HG02943 (cell line): ENCODE data around the gene PHLDB3.

Source experiments
- ATAC-seq: cut with Tn5 transposase; IDR thresholded peaks from one replicate; pipeline ENCODE4 v1.9.1; 2021; ENCODE audit warnings: mild to moderate bottlenecking, low read depth, moderate library complexity; ENCODE audit not compliant: unreplicated experiment

Gene PHLDB3

DNA sequence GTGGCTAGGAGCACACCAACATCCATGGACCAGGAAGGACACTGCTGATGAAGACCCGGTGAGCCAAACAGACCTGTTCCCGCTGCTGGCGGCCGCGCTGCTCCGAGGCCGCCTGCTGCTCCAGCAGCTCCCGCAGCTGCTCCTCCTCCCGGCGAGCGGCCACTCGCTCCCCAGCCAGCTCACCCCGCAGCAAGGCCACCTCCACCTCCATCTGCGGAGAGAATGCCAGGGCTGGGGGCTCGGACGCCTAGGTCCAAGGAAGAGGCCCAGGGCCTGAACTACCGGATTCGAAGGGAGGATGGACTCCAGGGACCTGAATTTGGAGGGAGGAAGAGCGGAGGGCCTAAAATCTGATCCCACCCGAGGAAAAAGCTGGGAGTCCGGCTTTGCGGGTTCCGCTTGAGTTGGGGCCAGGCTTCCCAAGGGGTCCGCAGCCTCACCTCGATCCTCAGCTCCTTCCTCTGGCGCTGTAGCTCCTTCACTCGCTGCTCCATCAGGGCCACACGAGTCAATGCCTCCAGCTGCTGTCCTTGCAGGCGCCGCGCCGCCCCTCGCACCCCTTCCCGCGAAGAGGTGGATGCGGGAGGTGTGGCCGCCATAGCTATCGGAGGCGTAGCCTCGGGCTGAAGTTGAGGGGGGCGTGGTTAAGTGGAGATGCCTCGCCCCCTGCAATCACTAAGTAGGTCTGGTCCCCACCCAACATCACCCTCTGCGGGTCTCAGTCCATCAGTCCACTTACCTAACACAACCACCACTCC is 2.7 kb downstream of the PHLDB3 start:
- no peak for ATAC-seq

- ATAC-seq: no peak
These were observed 5.5 kb downstream of the PHLDB3 start for GRCh38 chr19:43499042-43499441.

- no peak for ATAC-seq
These were observed 6.2 kb downstream of the PHLDB3 start for GRCh38 chr19:43498233-43498842.

- ATAC-seq: no peak
These were observed 7.6 kb downstream of the PHLDB3 start for GRCh38 chr19:43496960-43497359.

- no peak for ATAC-seq
These were observed 9.5 kb downstream of the PHLDB3 start for GRCh38 chr19:43495082-43495481.

DNA sequence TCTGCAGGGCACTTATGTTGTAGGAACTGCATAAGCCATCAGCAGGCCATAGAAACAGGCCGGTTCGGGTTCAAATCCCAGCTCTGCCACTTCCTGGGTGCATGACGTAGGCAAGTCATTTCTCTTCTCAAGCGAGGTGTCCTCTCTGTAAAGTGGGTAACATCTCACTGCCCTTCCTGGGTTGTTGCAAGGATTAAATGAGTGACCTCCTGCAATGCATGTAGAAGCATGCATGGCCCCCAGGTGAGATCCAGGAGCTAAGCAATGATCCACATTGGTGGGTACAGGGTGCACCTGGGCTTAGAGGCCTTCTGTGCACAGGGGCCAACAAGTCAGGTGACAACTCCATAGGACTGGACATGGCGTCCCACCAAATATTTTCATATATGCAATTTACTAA is 13.8 kb downstream of the PHLDB3 start:
- ATAC-seq: no peak

DNA sequence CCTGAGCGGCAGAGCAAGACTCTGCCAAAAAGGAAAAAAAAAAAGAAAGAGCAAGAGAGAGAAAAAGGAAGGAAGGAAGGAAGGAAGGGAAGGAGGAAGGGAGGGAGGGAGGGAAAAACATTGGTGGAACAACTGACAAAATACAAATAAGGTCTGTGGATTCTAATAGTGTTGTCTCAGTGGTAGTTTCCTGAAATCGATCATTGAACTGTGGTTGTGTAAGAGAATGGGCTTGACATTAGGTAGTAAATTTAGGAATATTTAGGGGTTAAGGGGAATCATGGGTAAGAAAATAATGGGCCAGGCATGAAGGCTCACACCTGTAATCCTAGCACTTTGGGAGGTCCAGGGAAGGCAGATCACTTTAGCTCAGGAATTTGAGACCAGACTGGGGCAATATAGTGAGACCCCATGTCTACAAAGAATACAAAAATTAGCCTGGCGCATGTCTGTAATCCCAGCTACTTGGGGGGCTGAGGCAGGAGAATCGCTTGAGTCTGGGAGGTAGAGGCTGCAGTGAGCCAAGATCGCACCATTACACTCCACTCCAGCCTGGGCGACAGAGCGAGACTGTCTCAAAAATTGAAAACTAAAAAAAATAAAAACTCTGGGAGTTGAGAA is 14.5 kb downstream of the PHLDB3 start:
- no peak for ATAC-seq

DNA sequence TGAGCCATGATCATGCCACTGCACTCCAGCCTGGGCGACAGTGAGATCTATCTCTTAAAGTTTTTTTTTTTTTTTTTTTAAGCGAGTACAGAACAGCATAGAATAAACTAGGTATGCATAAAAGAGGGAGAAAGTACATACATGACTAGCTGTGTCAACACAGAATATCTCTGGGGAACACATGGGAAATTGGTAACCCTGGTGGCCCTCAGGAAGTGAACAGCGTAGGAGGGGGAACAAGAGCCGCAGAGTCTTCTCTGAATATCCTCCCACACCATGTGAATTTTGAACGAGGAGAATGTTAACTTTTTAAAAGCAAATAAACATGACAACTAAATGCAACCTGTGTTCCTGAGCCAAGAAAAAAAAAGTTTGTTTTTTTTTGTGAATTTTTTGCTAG is 15.2 kb downstream of the PHLDB3 start:
- ATAC-seq: no peak

DNA sequence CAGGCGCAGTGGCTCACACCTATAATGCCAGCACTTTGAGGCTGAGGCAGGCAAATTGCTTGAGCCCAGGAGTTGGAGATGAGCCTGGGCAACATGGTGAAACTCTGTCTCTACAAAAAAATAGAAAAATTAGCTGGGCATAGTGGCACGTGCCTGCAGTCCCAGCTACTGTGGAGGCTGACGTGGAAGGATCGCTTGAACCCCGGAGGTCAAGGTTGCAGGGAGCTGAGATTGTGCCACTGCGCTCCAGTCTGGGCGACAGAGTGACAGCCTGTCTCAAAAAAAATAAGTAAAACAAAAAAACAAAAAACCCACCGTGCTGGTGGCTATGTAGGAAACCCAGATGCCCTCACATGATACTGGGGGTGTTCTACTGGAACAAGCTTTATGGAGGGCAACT is 16.4 kb downstream of the PHLDB3 start:
- ATAC-seq: no peak

DNA sequence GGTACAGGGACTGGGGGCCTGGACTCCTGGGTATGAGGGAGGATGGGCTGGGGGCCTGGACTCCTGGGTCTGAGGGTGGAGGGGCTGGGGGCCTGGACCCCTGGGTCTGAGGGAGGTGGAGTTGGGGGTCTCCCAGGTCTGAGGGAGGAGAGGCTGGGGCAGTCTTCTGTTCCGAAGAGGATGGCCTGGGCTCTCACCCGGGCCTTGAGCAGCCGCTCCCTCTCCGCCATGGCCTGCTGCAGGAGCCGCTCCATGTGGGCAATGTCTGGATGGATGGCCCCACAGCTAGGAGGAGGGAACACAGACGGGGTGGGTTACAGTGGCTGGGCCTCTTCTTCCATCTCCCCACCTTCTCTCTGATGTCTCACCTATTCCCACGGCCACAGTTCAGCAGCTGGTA is 18.1 kb downstream of the PHLDB3 start:
- no peak for ATAC-seq

GRCh38 chr19:43485951-43486350 is 18.6 kb downstream of the PHLDB3 start:
- no peak for ATAC-seq

DNA sequence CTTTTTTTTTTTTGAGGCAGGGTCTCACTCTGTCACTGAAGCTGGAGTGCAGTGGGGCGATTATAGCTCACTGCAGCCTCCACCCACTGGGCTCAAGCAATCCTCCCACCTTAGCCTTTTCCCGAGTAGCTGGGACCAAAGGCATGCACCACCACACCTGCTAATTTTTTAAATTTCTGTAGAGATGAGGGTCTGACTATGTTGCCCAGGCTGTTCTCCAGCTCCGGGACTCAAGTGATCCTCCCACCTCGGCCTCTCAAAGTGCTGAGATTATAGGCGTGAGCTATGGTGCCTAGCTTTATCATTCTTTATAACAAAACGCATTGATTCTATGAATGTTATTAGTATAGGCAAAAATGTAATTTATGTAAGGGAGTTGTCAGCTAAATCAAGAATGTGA is 21.3 kb downstream of the PHLDB3 start:
- no peak for ATAC-seq

DNA sequence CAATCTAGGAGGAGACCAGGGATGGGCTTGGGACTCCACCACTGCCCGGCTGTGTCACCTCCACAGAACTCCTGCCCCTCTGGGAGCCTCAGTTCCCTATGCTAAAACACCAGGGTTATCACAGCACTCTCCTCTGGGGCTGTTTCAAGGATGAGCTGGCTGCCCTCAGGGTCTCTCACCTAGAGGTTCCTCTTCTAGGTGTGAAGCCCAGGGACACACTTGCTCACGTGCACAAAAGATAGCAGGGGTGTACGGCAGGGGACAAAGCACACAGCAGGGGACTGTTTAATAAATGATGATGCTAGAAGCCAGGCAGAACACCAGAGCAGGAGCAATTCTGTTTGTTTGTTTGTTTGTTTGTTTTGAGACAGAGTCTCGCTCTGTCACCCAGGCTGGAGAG is 22.4 kb downstream of the PHLDB3 start:
- no peak for ATAC-seq

DNA sequence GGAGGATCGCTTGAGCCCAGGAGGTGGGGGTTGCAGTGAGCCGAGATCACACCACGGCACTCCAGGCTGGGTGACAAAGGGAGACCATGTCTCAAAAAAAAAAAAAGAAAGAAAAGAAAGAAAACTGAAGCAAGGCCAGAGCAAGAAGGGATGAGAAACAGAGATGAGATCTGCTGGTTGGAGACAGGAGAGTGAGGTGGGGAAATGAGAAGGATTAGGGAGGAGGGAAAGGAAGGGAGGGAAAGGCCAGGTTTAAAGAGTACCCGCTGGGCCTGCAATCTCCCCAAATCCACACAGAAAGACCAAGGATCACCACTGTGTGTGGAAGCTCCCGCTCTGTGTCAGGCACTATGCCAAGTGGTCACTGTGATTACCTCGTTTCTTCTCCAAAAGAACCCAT is 22.8 kb downstream of the PHLDB3 start:
- no peak for ATAC-seq

GRCh38 chr19:43480574-43480973 is 24.0 kb downstream of the PHLDB3 start:
- no peak for ATAC-seq

DNA sequence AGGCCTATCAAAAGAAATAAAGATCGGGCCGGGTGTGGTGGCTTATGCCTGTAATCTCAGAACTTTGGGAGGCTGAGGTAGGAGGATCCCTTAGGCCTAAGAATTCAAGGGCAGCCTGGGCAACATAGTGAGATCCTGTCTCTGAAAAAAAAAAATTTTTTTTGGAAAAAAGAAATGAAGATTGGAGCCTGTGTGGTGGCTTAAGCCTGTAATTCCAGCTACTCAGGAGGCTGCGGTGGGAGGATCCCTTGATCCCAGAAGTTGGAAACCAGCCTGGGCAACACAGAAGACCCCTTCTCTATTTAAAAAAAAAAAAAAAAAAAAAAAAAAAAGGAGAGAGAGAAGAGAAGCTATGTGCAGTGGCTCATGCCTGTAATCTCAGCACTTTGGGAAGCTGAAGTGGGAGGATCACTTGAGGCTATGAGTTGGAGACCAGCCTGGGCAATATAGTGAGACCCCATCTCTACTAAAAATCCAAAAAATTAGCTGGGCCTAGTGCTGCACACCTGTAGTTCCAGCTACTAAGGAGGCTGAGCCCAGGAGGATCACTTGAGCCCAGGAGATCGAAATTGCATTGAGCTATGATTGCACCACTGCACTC is 24.5 kb downstream of the PHLDB3 start:
- no peak for ATAC-seq

DNA sequence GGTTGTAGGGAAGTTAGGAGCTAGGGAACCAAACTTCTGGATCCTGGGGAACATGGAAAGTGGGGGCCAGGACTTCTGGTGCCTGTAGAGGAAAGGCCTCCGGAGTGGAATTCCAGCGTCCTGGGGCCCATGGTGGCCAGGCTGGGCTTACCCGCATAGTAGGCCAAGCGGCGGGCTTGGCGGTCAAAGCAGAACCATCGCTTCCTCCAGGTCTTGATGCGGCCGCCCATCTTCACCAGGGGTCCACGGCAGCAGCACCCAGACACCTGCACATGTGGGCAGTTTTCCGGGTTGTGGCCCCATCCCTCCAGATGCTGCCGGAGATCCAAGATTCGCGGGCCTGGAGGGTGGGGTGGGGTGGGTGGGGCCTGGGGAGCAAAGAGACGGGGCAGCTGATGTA is 25.3 kb downstream of the PHLDB3 start:
- ATAC-seq: no peak

- ATAC-seq: no peak
These were observed 26.2 kb downstream of the PHLDB3 start for GRCh38 chr19:43478323-43478722.

GRCh38 chr19:43476606-43477005 is 27.9 kb downstream of the PHLDB3 start:
- no peak for ATAC-seq

DNA sequence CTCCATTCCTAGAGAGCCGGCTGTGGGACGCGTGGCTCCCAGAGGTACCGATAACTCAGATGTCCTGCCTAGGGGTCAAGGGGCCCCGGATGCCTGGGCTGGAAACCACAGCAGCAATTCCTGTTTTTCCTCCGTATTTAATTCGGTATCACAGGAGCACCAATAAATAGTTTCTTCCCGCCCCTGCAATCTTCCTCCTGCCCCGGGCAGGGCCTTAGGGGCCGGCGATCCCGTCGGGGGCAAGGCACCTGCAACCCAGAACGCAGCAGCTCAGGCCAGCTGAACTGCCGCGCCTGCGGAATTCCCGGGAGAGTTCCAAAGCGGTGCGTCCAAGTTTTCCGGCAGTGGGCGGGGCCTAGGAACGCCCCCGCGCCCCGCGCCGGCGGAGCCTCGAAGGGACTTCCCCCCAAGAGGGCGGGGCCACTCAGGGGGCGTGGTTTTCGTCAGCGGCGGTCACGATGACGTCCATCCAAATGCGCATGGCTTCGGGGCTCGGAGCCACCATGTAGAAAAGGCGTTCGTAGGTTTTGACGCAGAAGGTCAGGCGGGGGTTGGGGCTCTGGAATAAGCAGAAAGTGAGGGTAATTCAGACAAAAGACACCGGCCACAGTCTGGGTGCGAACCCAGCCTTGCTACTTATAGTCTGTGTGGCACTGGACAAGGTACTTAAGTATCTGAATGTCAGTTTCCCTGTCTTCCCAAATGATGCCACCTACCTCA is 29.4 kb downstream of the PHLDB3 start:
- no peak for ATAC-seq

DNA sequence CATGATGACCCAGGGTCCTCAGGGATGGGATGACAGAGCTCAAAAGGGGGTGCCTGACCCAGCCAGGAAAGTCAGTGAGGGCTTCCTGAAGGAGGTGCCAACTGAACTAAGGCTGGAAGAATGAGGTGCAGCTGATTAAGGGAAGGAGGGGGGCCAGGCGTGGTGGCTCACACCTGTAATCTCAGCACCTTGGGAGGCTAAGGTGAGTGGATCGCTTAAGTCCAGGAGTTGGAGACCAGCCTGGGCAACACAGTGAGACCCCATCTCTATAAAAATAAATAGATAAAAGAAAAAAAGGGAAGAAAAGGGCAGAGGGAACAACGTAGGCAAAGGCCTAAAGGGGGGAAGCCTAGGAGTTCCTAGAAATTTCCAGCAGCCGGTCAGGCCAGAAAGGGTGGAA is 30.1 kb downstream of the PHLDB3 start:
- ATAC-seq: no peak
